Measurements from ENCODE around the gene CBLN2. TPM values are rescaled to one million over a fixed set of nuclear protein-coding genes. Genes with fewer than 3 reads are reported as not detected.

The CBLN2 gene
- not detected for polyA plus RNA-seq (2012; ENCODE audit: insufficient read length, low read depth)

DNA sequence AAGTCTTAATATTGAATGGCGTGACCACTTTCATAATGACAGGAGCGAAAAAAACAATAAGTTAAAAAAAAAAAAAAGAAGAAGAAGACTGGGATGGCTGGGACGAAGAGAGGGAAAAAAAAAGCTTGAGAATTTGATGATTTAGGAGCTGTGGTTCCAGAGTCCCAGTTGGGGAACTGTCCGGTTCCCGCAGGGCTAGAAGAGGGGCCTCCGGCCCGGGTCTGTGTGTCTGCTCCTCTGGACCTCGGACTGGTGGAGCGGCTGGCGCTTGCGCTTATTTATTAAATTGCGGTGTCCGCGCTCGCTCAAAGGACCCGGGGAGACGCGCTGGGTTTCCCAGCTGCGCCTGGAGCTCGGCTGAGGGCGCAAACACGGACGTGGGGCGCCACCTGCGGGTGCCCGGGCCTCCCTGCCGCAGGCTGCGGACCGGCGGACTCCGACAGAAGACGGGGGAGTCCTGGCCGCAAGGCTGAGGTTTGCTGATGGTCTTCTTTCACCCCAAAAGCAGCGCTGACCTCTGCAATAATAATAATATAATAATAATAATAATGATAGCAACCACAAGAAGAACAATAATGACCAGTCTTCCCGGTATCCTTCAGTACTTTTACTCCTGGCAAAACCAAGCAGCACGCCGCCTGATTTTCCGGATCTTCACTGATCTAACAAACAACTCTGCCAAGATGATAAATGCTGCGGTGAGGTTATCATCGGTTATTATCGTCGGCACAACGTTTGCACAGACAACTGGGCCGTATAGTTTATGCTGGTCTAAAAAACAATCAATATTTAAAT is at the start of gene CBLN2:
Gene CBLN2 (minus strand): TSS at position 251 of the 795 bp plus-strand sequence. CDS start 2,182 bp downstream, outside the sequence.
- no peak for TF ChIP-seq POLR2AphosphoS5 (IDR thresholded peaks at IDR 0.05; ENCODE audit: low read depth, low read length)
- TF ChIP-seq SIN3A (IDR thresholded peaks at IDR 0.05; ENCODE audit: borderline replicate concordance, insufficient read depth, low read length), result no peak
- TF ChIP-seq FOXP2 (optimal IDR thresholded peaks at IDR 0.05; ENCODE audit: borderline replicate concordance, extremely low read depth, extremely low read length, insufficient read depth), result peak; percentile 79
- no peak for TF ChIP-seq REST (IDR thresholded peaks at IDR 0.05; ENCODE audit: insufficient read depth in 1 of 2, low read depth in 2 of 2, low read length in 2 of 2)
- no peak for TF ChIP-seq TAF1 (IDR thresholded peaks at IDR 0.05; ENCODE audit: borderline replicate concordance, insufficient read depth, low read length)

DNA sequence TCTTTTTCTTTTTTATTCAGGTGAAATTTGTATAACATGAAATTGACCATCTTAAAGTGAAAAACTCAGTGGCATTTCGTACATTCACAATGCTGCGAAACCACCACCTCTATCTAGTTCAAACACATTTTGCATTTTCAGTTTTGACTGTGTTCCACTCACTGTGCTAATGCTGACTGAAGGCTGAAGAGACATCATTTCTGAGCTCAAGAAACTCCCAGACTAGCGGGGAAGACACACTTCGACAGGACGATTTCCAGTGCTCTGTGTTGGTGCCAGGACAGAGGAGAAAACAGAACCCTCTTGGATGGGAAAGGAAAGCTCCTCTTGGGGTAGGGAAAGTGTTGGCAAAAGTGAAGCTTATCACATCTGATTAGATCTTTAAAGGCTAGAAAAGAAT is 44.2 kb upstream of the CBLN2 start:
- TF ChIP-seq FOXP2 (optimal IDR thresholded peaks at IDR 0.05; ENCODE audit: borderline replicate concordance, extremely low read depth, extremely low read length, insufficient read depth), result no peak
- no peak for TF ChIP-seq TAF1 (IDR thresholded peaks at IDR 0.05; ENCODE audit: borderline replicate concordance, insufficient read depth, low read length)
- no peak for TF ChIP-seq SIN3A (IDR thresholded peaks at IDR 0.05; ENCODE audit: borderline replicate concordance, insufficient read depth, low read length)
- TF ChIP-seq POLR2AphosphoS5 (IDR thresholded peaks at IDR 0.05; ENCODE audit: low read depth, low read length), result no peak
- no peak for TF ChIP-seq REST (IDR thresholded peaks at IDR 0.05; ENCODE audit: insufficient read depth in 1 of 2, low read depth in 2 of 2, low read length in 2 of 2)

- no peak for TF ChIP-seq POLR2AphosphoS5 (IDR thresholded peaks at IDR 0.05; ENCODE audit: low read depth, low read length)
- TF ChIP-seq TAF1 (IDR thresholded peaks at IDR 0.05; ENCODE audit: borderline replicate concordance, insufficient read depth, low read length), result no peak
- no peak for TF ChIP-seq FOXP2 (optimal IDR thresholded peaks at IDR 0.05; ENCODE audit: borderline replicate concordance, extremely low read depth, extremely low read length, insufficient read depth)
- TF ChIP-seq SIN3A (IDR thresholded peaks at IDR 0.05; ENCODE audit: borderline replicate concordance, insufficient read depth, low read length), result no peak
- TF ChIP-seq REST (IDR thresholded peaks at IDR 0.05; ENCODE audit: insufficient read depth in 1 of 2, low read depth in 2 of 2, low read length in 2 of 2), result no peak
Observed at GRCh38 chr18:72584787-72585186, 40.6 kb upstream of the CBLN2 start.

- no peak for TF ChIP-seq POLR2AphosphoS5 (IDR thresholded peaks at IDR 0.05; ENCODE audit: low read depth, low read length)
- TF ChIP-seq REST (IDR thresholded peaks at IDR 0.05; ENCODE audit: insufficient read depth in 1 of 2, low read depth in 2 of 2, low read length in 2 of 2), result no peak
- no peak for TF ChIP-seq SIN3A (IDR thresholded peaks at IDR 0.05; ENCODE audit: borderline replicate concordance, insufficient read depth, low read length)
- TF ChIP-seq TAF1 (IDR thresholded peaks at IDR 0.05; ENCODE audit: borderline replicate concordance, insufficient read depth, low read length), result no peak
- TF ChIP-seq FOXP2 (optimal IDR thresholded peaks at IDR 0.05; ENCODE audit: borderline replicate concordance, extremely low read depth, extremely low read length, insufficient read depth), result no peak
Observed at GRCh38 chr18:72581976-72582375, 37.8 kb upstream of the CBLN2 start.
